GM18517 (cell line): Measurements from ENCODE around the gene FBLN7.
"Not testable (repeated sequence)": the region's sequence is repeated elsewhere in the genome, so short reads cannot be mapped to it uniquely, and the experiment has no call there.

Experiments used
- ATAC-seq: cut with Tn5 transposase; IDR thresholded peaks from one replicate; pipeline ENCODE4 v1.9.1; 2021; ENCODE audit warnings: mild to moderate bottlenecking, moderate library complexity; ENCODE audit not compliant: unreplicated experiment

FBLN7 gene

GRCh38 chr2:112181571-112182290 is 43.5 kb downstream of the FBLN7 start:
- no peak for ATAC-seq

- no peak for ATAC-seq
Observed at GRCh38 chr2:112182581-112183034, 44.4 kb downstream of the FBLN7 start.

- ATAC-seq, result no peak
Observed at GRCh38 chr2:112183327-112184025, 45.3 kb downstream of the FBLN7 start.

GRCh38 chr2:112184121-112184520 is 45.9 kb downstream of the FBLN7 start:
- ATAC-seq, result no peak

- ATAC-seq, result no peak
Observed at GRCh38 chr2:112185131-112185530, 46.9 kb downstream of the FBLN7 start.

- ATAC-seq, result no peak
Observed at GRCh38 chr2:112187046-112187715, 49.0 kb downstream of the FBLN7 start.

- no peak for ATAC-seq
Observed at GRCh38 chr2:112187805-112188596, 49.8 kb downstream of the FBLN7 start.

GRCh38 chr2:112189001-112189556 is 50.9 kb downstream of the FBLN7 start:
- no peak for ATAC-seq

GRCh38 chr2:112194028-112194427 is 55.8 kb downstream of the FBLN7 start:
- ATAC-seq, result no peak

GRCh38 chr2:112194482-112194881 is 56.3 kb downstream of the FBLN7 start:
- no peak for ATAC-seq

- no peak for ATAC-seq
Observed at GRCh38 chr2:112195167-112195766, 57.1 kb downstream of the FBLN7 start.

- ATAC-seq, result no peak
Observed at GRCh38 chr2:112195950-112196349, 57.8 kb downstream of the FBLN7 start.

GRCh38 chr2:112197868-112198267 is 59.7 kb downstream of the FBLN7 start:
- no peak for ATAC-seq

- no peak for ATAC-seq
Observed at GRCh38 chr2:112198780-112199179, 60.6 kb downstream of the FBLN7 start.

- no peak for ATAC-seq
Observed at GRCh38 chr2:112199188-112199587, 61.0 kb downstream of the FBLN7 start.

GRCh38 chr2:112201696-112202430 is 63.7 kb downstream of the FBLN7 start:
- no peak for ATAC-seq

GRCh38 chr2:112204411-112204810 is 66.2 kb downstream of the FBLN7 start:
- ATAC-seq, result no peak

GRCh38 chr2:112207905-112208304 is 69.7 kb downstream of the FBLN7 start:
- ATAC-seq, result not testable (repeated sequence)

- ATAC-seq, result no peak
Observed at GRCh38 chr2:112216167-112216566, 78.0 kb downstream of the FBLN7 start.

- no peak for ATAC-seq
Observed at GRCh38 chr2:112217854-112218253, 79.7 kb downstream of the FBLN7 start.
